HepG2 (cell line): ENCODE data around the gene MIA. TPM values are rescaled to one million over a fixed set of nuclear protein-coding genes. Genes with fewer than 3 reads are reported as not detected.
"Not testable (repeated sequence)": the region's sequence is repeated elsewhere in the genome, so short reads cannot be mapped to it uniquely, and the experiment has no call there.

Experiments
- ATAC-seq: fragments of 200-7000 bp; cut with Tn5 transposase; 3 replicates; pipeline ENCODE4 v1.9.1; 2020; ENCODE audit warnings: mild to moderate bottlenecking, moderate library complexity
- BruUV-seq: library from RNA; stranded (reverse); fragments of 400-500 nt; replicated peaks from 2 replicates; lab custom pipeline; 2021; lab: Mats Ljungman, UMichigan
- CTCF ChIA-PET: fragments of 300-600 bp; formaldehyde crosslinking; extraction: SDS; loops from one replicate; lab custom pipeline; 2021; ENCODE audit warnings: low total read pairs, inconsistent platforms, low intra/inter-chr PET ratio; lab: Yijun Ruan, JAX
- POLR2A ChIA-PET: fragments of 350-600 bp; sonication (Branson Sonifier 250); formaldehyde crosslinking; loops from one replicate; lab custom pipeline; 2020; ENCODE audit warnings: antibody characterized with exemption, inconsistent platforms; lab: Yijun Ruan, JAX
- DNase-seq: peaks from one replicate; pipeline ENCODE4 v3.0.0-alpha.2; 2015; ENCODE audit warnings: low spot score
- FAIRE-seq: peaks from 3 replicates; lab custom pipeline; 2011; peaks lifted over from hg19 to GRCh38; lab: Jason Lieb, UNC
- H2AFZ ChIP-seq: one replicate; pipeline ENCODE4 v1.6.1; 2011; ENCODE audit warnings: low read length, inconsistent platforms
- H3K27ac ChIP-seq: fragments of 300-600 bp; 3 replicates; pipeline ENCODE4 v1.8.0; 2011; ENCODE audit warnings: mixed run types, mild to moderate bottlenecking, mixed read lengths, low read length, inconsistent platforms; ENCODE audit not compliant: insufficient read depth; ENCODE audit errors: extremely low read length
- H3K27me3 ChIP-seq, 2 experiments: fragments of 200-600 bp in 1 of 2; 2 replicates in 1 of 2; 3 replicates in 1 of 2; pipeline versions ENCODE4 v1.6.0 to v1.8.0; 2011; ENCODE audit warnings: low read length in 2 of 2, mild to moderate bottlenecking in 2 of 2, moderate library complexity in 2 of 2, inconsistent platforms in 1 of 2; ENCODE audit not compliant: insufficient read depth in 2 of 2, control insufficient read depth in 1 of 2
- H3K36me3 ChIP-seq, 2 experiments: fragments of 200-600 bp in 1 of 2; replicated peaks in 1 of 2; 2 replicates in 1 of 2; 3 replicates in 1 of 2; pipeline versions ENCODE4 v1.5.1 to v1.8.0; 2011; ENCODE audit warnings: low read length in 2 of 2, inconsistent platforms in 1 of 2; ENCODE audit not compliant: insufficient read depth in 2 of 2, control insufficient read depth in 1 of 2
- H3K4me1 ChIP-seq: 2 replicates; pipeline ENCODE4 v1.5.1; 2012; ENCODE audit warnings: low read length, inconsistent platforms; ENCODE audit not compliant: insufficient read depth
- H3K4me2 ChIP-seq: 2 replicates; pipeline ENCODE4 v1.6.0; 2011; ENCODE audit warnings: low read depth, low read length, inconsistent platforms
- H3K4me3 ChIP-seq, 3 experiments: fragments of 200-600 bp in 1 of 3; sonication (generic), shearing (Covaris generic) in 1 of 3; replicated peaks in 1 of 3; 2 replicates each; pipeline ENCODE4 v1.5.1; 2011 to 2016; ENCODE audit warnings: low read length in 3 of 3, inconsistent platforms in 2 of 3, low read depth in 2 of 3, mild to moderate bottlenecking in 2 of 3, control low read depth in 1 of 3, mixed read lengths in 1 of 3; ENCODE audit not compliant: insufficient read depth in 1 of 3
- H3K79me2 ChIP-seq: one replicate; pipeline ENCODE4 v1.6.1; 2011; ENCODE audit warnings: low read length, inconsistent platforms; ENCODE audit not compliant: insufficient read depth
- H3K9ac ChIP-seq: 2 replicates; pipeline ENCODE4 v1.6.0; 2011; ENCODE audit warnings: mild to moderate bottlenecking, low read depth, low read length, inconsistent platforms; ENCODE audit not compliant: insufficient read depth
- H3K9me3 ChIP-seq: 2 replicates; pipeline ENCODE4 v1.5.1; 2012; ENCODE audit warnings: mild to moderate bottlenecking, low read length
- H4K20me1 ChIP-seq: 2 replicates; pipeline ENCODE4 v1.6.0; 2011; ENCODE audit warnings: inconsistent platforms, mild to moderate bottlenecking, low read length, moderate library complexity; ENCODE audit not compliant: insufficient read depth
- ZNF629 ChIP-seq: sonication (generic); formaldehyde crosslinking; conservative IDR thresholded peaks from 2 replicates; pipeline ENCODE4 v1.5.0; 2020; ENCODE audit warnings: missing genetic modification reagents
- ZNF674 ChIP-seq: sonication (generic); formaldehyde crosslinking; IDR thresholded peaks from 2 replicates; pipeline ENCODE4 v1.5.0; 2020; ENCODE audit warnings: low read depth, mild to moderate bottlenecking, missing genetic modification reagents
- WGBS: methylation state at CpG from one replicate; pipeline ENCODE4 v1.1.6; 2017; ENCODE audit warnings: low lambda C conversion rate; 5-methylcytosine and 5-hydroxymethylcytosine counted together
- in situ Hi-C: cut with HindIII; loops from 2 replicates; pipeline ENCODE4 v1.10.0; 2017; ENCODE audit warnings: low pct_unique_long_range_greater_than_20kb; ENCODE audit not compliant: extremely low pct_ligation_motif_present
- intact Hi-C: fragments of 100-400 bp; cut with micrococcal nuclease; formaldehyde crosslinking; loops from one replicate; pipeline ENCODE4 v1.10.0; 2022; ENCODE audit not compliant: unreplicated experiment
- polyA plus RNA-seq, 8 experiments: library from polyadenylated mRNA; depleted of rRNA in 3 of 8; stranded (reverse) in 7 of 8; unstranded in 1 of 8; fragments of >200 nt; fragmentation: Illumina TruSeq in 4 of 8; extraction: Trizol in 4 of 8; gene quantifications; 2 replicates each; pipeline versions ENCODE4 v1.2.1 to v1.2.3, GENCODE V29; 2011 to 2016; ENCODE audit warnings: low read depth in 4 of 8, missing spikeins in 1 of 8, mixed read lengths in 1 of 8; ENCODE audit not compliant: insufficient read depth in 1 of 8
- total RNA-seq, 5 experiments: library from RNA; depleted of rRNA; stranded (reverse); fragments of >200 nt; fragmentation: Illumina TruSeq; extraction: Trizol; gene quantifications; 2 replicates each; pipeline ENCODE4 v1.2.3, GENCODE V29; 2016; ENCODE audit warnings: low read depth in 1 of 5

MIA gene
- total and polyA plus RNA-seq, 2 of the 13 experiments (the other 11 are each of a cell fraction or from before 2014, with no cell fraction given), result 0.61 TPM; not detected in 1

GRCh38 chr19:40763963-40764362, 11.4 kb upstream of the MIA start:
- no peak for FAIRE-seq
- H4K20me1 ChIP-seq, result no peaks in the 10 kb centered on the region; the same call in 1 of the 2 replicates
- no peak overlapping the region for H3K27ac ChIP-seq
- ChIA-PET CTCF (no interaction called here), POLR2A (interaction anchor here (2.6 kb wide), 1 partner anchor 14 kb away, joined by 10 read pairs; the partner anchor contains the start of gene RAB4B)
- H3K79me2 ChIP-seq, result no peaks in the 10 kb centered on the region
- no peaks in the 10 kb centered on the region for H3K9me3 ChIP-seq
- H3K9ac ChIP-seq, result no peak overlapping the region
- no peak overlapping the region for H2AFZ ChIP-seq
- no peak overlapping the region for H3K4me3 ChIP-seq
- no peak for ATAC-seq
- WGBS, result 96% methylated on average over 10 of the region's 10 CpGs
- BruUV-seq, result no TSS peak
- peaks cover 5% of the 10 kb centered on the region for H3K4me1 ChIP-seq
- in situ Hi-C loops, result no loop called here
- no peaks in the 10 kb centered on the region for H3K27me3 ChIP-seq
- peaks cover 43 to 74% of the 10 kb centered on the region in 2 experiments for H3K36me3 ChIP-seq
- DNase-seq, result no peak
- TF ChIP-seq ZNF674 (no peak), ZNF629 (CRISPR knock-in tag) (peak; percentile 44; the same call in 1 of the 2 replicates)
- TF ChIP-seq, all 625 proteins: peak for 1
- H3K4me2 ChIP-seq, result no peak overlapping the region
- intact Hi-C loops, result no loop called here

GRCh38 chr19:40766385-40766784, 8.9 kb upstream of the MIA start:
- CTCF ChIA-PET, FAIRE-seq, H4K20me1 ChIP-seq, BruUV-seq, DNase-seq, H3K9me3 ChIP-seq, H3K9ac ChIP-seq, intact Hi-C loops, H3K27ac ChIP-seq, ATAC-seq, in situ Hi-C loops, H2AFZ ChIP-seq, H3K4me3 ChIP-seq, H3K4me2 ChIP-seq, H3K27me3 ChIP-seq, H3K79me2 ChIP-seq: not testable (repeated sequence)
- POLR2A ChIA-PET, result interaction anchor here (1.3 to 2.0 kb wide), 2 partner anchors 11 to 12 kb away, joined by 4 to 12 read pairs; partner anchors contain the start of gene RAB4B
- peaks cover 16% of the 10 kb centered on the region for H3K4me1 ChIP-seq
- over 99% methylated on average over 13 of the region's 13 CpGs for WGBS
- H3K36me3 ChIP-seq, result peaks cover 27 to 52% of the 10 kb centered on the region in 2 experiments
